Tibial nerve (tissue), 4 donors: ENCODE results near the gene CTNNA1.

Experiments used
- CTCF ChIP-seq, 5 experiments: fragments of 200-600 bp in 3 of 5; fragments of 450-650 bp in 2 of 5; sonication (generic) in 3 of 5; IDR thresholded peaks; one replicate each; pipeline ENCODE4 v1.5.1; 2016 to 2019; ENCODE audit warnings: antibody characterized with exemption in 5 of 5, mild to moderate bottlenecking in 3 of 5, moderate library complexity in 2 of 5
- EP300 ChIP-seq, 2 donors: sonication (generic); formaldehyde crosslinking; IDR thresholded peaks; one replicate each; pipeline ENCODE4 v1.6.1; 2017; ENCODE audit warnings: antibody characterized with exemption in 2 of 2, mild to moderate bottlenecking in 1 of 2
- POLR2A ChIP-seq, 2 donors: fragments of 450-650 bp; IDR thresholded peaks; one replicate each; pipeline ENCODE4 v1.6.1; 2017; ENCODE audit warnings: antibody characterized with exemption in 2 of 2, mild to moderate bottlenecking in 2 of 2, moderate library complexity in 2 of 2

- TF ChIP-seq CTCF (IDR thresholded peaks at IDR 0.05) = no peak
- TF ChIP-seq EP300 (IDR thresholded peaks at IDR 0.05) = no peak
- TF ChIP-seq POLR2A (IDR thresholded peaks at IDR 0.05) = no peak
These were observed 8.9 kb downstream of the CTNNA1 start for GRCh38 chr5:138762110-138762509.
